HG03439 (cell line): ENCODE measurements around the gene RHBDF2.
"Not testable (repeated sequence)": the region's sequence is repeated elsewhere in the genome, so short reads cannot be mapped to it uniquely, and the experiment has no call there.

ENCODE experiments used
- ATAC-seq: cut with Tn5 transposase; IDR thresholded peaks from one replicate; pipeline ENCODE4 v1.9.1; 2021; ENCODE audit warnings: mild to moderate bottlenecking, moderate library complexity; ENCODE audit not compliant: unreplicated experiment

RHBDF2 gene

DNA sequence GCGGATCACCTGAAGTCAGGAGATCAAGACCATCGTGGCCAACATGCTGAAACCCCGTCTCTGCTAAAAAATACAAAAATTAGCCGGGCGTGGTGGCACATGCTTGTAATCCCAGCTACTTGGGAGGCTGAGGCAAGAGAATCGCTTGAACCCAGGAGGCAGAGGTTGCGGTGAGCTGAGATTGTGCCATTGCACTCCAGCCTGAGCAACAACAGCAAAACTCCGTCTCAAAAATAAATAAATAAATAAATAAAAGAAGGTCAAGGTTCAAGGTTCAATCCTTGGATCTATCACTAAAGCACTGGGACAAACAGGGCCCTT is 24.2 kb upstream of the RHBDF2 start:
- ATAC-seq = not testable (repeated sequence)

DNA sequence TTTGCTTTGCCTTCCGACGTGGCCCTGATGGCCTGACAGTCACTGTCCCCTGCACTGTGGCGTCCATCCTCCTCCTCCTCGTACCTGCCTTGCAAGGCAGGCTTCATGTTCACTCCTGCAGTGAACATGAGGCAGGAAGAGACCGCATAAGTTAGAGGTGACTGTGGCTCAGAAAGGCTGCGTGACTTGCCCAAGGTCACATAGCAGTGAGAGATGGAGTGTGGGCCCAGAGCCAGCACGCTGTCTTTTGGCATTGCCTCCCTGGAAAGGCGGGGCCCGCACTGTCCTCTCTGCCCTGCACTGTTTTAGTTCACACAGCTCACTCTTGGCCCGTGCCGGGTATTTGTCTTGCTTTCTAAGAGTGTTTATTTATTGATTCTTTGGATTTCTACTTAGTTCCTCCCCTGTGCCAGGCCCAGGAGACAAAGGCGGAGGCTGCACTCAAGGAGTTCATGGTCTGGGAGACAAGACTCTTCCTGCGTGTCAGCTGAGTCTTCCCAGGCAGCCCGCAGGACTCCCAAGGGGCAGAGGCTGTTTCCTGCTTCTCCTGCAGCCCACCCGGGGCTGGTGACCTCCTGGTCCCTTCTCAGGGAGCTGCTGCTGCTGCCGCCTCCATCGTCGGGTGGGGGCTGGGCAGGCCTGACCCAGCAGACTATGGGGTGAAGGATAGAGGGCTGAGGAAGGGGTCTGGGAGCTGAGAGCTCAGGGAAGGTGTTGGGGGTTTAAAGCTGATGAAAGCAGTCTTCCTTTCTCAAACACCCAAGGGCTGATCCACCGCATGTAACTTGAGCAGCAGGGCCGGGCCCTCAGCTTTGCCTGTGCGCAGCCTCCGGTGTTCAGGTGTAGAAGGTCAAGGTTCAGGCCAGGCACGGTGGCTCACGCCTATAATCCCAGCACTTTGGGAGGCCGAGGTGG is 23.6 kb upstream of the RHBDF2 start:
- ATAC-seq = no peak

- ATAC-seq = peak; percentile 60
Observed at GRCh38 chr17:76523084-76524037, 22.1 kb upstream of the RHBDF2 start.

- ATAC-seq = not testable (repeated sequence)
Observed at GRCh38 chr17:76521683-76522082, 20.5 kb upstream of the RHBDF2 start.

DNA sequence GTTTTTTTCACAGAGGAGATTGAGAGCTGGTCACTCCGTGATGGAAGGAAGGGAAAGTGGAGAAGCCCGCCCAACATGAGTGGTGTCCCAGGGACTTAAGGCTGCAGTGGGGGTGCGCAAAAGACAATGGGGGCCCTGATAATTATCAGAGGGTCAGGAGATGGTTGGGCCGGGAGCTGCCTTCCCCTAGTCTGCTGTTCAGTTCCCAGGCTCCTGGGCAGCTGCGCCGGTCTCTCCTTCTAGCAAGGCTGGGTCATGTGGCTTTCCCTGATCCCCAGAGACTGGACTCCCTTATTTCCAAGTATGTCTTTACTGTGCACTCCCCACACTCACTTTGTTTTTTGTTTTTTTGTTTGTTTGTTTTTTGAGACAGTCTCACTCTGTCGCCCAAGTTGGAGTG is 20.0 kb upstream of the RHBDF2 start:
- no peak for ATAC-seq

DNA sequence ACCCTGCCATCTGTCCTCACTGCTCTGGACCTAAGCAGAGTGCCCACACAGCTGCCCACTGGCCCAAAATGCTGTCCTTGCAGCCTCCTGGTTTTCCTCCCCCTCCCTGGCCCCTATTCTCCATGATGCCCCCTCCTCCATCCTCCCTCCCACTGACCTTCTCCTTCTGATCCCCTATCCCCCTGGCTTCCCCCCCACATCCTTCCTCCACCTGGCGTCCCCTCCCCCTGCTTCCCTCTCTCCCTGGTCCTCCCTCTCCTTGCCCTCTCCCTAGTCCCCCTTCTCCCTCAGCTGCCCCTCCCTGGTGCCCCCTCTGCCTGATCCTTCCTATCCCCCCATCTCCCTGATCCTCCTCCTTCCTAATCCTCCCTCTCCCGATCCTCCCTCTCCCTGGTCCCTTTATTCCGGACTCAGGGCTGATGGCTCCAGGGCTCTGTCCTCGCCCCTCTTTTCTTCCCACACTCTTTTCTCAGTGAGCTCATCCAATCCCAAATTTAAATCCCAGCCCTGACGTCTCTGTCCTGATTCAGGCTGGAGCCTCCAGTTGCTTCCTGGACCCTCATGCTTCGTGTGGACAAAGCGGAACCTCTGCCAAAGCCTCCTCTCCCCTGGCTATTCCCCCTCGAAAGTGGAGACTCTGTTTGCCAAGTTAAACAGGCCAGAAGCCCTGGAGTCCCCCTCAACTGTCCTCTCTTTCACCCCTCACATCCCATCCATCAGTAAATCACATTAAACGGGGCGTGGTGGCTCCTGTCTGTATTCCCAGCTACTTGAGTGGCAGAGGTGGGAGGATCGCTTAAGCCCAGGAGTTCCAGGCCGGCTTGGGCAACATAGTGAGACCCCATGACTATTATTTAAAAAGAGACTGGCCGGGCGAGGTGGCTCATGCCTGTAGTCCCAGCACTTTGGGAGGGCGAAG is 18.1 kb upstream of the RHBDF2 start:
- no peak for ATAC-seq

GRCh38 chr17:76517638-76518038 is 16.4 kb upstream of the RHBDF2 start:
- no peak for ATAC-seq

DNA sequence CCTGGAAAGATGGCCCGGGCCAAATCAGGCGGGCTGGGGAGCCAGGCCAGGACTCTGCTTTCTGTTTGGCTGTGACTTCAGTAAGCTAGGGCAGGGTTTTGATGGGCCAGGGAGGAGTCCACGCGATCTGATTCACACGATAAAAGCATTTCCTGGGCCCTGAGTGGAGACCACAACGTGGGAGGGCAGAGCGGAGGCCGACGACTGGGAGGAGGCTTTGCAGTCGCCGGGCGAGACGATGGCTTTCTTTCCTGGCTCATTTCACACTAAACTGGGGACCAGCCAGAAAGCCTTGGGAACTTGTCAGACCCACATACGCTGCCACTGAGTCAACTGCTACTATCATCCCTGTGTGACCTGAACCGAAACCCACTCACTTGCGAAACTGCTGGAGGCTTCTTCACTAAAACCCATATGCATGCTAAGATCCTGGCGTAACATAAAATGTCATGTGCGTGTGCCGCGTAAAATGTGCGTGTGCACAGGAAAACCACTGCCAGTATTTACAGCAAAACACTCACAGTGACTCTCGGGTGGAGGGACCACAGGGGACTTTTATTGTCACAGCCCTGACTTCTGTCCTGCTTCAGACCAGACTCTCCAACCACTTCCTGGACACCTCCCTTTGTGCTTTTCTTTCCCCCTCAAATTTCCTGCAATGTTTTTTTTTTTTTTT is 14.2 kb upstream of the RHBDF2 start:
- no peak for ATAC-seq

GRCh38 chr17:76514355-76514754 is 13.1 kb upstream of the RHBDF2 start:
- not testable (repeated sequence) for ATAC-seq

DNA sequence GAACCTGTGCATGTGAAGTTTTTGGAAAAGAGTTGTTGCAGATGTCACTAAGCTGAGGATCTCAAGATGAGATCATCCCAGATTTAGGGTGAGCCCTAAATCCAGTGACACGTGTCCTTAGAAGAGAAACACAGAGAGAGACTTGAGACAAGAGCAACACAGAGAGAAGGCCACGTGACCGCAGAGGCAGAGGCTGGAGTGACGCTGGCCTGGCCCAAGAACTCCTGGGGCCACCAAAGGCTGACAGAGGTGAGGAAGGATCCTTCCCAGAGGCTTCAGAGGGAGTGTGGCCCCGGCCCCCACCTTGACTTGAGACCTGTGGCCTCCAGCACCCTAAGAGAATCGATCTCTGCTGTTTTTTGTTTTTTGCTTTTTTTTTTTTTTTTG is 12.1 kb upstream of the RHBDF2 start:
- no peak for ATAC-seq

DNA sequence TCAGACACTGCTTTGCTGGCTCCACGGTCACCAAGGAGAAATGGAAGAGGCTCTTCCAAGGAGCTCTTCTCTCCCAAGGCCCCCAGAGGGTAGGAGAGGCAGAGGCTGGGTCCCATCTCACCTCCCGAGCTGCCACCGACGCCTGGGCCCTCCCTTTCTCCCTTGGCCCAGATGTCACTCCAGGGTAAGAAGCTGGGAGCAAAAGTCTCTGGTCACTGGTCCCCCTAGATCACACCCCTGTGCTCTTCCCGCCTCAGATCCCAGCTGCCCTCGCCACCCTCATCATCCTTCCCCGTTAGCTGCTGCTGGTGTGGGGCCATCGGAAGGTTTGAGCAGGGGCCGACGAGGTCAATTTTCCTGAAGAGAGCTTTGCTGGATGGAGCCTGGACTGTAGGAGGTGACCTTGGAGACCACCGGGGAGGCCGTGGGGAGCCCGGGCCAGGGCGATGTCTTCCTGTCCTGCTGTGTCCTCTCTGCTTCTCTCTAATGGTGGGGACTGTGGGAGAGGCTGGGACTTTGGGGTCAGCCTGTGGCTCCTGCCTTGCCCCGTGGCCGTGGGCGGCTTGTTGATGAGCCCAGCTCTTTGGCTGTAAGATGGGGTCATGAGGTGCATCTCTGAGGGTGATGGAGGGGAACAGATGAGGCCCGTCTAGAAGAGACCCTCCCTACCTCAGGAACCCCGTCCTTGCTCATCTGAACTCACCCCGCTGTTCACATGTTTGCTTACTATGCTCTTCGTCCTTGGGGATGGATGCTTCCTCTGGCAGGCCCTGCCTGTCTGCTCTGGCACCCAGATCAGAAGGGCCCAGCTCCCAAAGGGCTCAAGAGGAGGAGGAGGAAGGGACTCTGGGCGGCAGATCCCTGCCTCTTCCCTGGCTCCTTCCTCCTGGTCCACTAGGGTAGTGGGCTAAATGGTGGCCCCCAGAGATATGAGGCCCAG is 11.4 kb upstream of the RHBDF2 start:
- no peak for ATAC-seq

GRCh38 chr17:76511668-76512365 is 10.6 kb upstream of the RHBDF2 start:
- ATAC-seq = no peak

DNA sequence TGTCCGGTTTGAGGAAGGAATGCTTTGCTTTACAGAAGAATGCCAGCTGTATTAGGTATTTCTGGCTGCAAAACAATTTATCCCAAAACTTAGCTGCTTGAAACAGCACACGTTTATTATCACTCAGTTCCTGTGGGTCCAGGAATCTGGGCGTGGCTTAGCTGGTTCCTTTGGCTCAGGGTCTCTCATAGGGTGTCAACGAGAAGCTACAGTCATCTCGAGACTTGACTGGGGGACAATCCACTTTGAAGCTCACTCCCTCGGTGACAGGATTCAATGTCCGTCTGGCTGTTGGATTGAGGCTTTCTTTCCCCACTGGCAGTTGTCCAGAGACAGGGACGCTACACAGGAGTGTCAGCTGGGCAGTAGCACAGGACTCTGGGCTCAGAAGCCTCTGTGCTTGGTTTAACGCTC is 9.6 kb upstream of the RHBDF2 start:
- ATAC-seq = no peak

DNA sequence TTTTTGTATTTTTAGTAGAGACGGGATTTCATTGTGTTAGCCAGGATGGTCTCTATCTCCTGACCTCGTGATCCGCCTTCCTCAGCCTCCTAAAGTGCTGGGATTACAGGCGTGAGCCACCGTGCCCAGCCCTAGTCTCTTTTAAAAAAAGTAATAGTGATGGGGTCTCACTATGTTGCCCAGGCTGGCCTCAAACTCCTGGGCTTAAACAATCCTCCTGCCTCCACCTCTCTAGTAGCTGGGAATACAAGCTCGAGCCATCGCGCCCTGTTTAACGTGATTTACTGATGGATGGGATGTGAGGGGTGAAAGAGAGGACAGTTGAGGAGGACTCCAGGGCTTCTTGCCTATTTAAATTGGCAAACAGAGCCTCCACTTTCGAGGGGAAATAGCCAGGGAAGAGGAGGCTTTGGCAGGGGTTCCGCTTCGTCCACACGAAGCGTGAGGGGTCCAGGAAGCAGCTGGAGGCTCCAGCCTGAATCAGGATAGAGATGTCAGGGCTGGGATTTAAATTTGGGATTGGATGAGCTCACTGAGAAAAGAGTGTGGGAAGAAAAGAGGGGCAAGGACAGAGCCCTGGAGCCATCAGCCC is 7.3 kb upstream of the RHBDF2 start:
- ATAC-seq = not testable (repeated sequence)

GRCh38 chr17:76506408-76507345 is 5.5 kb upstream of the RHBDF2 start:
- no peak for ATAC-seq

GRCh38 chr17:76504117-76504516 is 2.9 kb upstream of the RHBDF2 start:
- no peak for ATAC-seq
